GM21717 (cell line): Measurements from ENCODE around the gene VEZT.
"Not testable (repeated sequence)": the region's sequence is repeated elsewhere in the genome, so short reads cannot be mapped to it uniquely, and the experiment has no call there.

Experiments
- ATAC-seq: cut with Tn5 transposase; IDR thresholded peaks from one replicate; pipeline ENCODE4 v1.9.1; 2021; ENCODE audit warnings: mild to moderate bottlenecking, moderate library complexity; ENCODE audit not compliant: unreplicated experiment

Gene VEZT

DNA sequence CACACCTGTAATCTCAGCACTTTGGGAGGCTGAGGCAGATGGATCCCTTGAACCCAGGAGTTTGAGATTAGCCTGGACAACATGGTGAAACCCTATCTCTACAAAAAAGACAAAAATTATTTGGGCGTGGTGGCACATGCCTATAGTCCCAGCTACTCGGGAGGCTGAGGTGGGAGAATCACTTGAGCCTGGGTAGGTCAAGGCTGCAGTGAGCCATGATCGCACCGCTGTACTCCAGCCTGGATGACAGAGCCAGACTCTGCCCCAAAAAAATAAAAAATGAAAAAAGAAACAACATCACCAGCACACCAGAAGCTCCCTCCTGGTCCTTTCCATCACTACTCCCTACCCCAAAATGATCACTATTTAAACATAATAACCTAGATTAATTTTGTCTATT lies 2.6 kb downstream of the VEZT start:
- no peak for ATAC-seq

DNA sequence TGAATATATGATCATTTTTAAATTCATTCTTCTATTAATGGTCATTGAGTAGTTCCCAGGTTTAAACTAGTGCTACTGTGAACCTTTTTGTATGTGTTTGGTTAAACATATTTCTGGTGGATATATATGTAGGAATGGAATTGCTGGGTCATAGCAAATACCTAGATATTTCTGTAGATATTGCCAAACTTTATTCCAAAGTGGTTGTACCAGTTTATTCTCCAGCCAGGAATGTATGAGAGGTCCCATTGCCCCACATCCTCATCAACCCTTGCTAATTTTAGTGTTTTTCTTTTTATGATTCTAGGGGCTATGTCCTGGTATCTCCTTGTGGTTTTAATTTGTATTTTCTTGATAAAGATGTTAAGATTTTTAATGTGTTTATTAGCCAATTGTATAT lies 3.1 kb downstream of the VEZT start:
- no peak for ATAC-seq

GRCh38 chr12:95224202-95225170 lies 6.9 kb downstream of the VEZT start:
- no peak for ATAC-seq

- no peak for ATAC-seq
Measured at GRCh38 chr12:95225645-95226212, 8.1 kb downstream of the VEZT start.

DNA sequence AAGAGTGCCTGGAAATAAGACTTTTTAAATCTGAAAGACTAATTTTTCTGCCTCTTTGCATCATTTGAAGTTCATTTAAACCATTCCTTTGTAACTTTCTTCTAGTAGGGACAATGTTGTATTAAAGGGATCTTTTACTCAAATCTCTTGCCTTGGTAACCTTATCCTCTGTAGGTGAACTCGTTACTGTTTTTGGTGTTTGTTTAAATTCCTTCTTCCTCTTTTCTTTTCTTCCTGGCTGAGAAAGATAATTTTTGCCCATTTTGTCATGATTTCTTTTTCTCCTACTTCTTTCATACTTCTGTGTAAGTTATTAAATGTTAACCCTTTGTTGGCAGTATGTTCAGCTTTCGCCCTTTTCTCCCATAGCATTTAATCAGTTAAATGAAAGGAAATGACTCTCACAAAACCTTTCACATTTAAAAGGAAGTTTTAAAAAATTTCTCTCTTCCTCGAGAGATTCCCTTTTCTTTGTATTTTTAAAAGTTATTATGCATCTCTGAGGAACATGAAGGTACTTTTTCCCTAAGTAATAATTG lies 10.3 kb downstream of the VEZT start:
- no peak for ATAC-seq

GRCh38 chr12:95228617-95229016 lies 11.0 kb downstream of the VEZT start:
- no peak for ATAC-seq

GRCh38 chr12:95229636-95230035 lies 12.0 kb downstream of the VEZT start:
- no peak for ATAC-seq

DNA sequence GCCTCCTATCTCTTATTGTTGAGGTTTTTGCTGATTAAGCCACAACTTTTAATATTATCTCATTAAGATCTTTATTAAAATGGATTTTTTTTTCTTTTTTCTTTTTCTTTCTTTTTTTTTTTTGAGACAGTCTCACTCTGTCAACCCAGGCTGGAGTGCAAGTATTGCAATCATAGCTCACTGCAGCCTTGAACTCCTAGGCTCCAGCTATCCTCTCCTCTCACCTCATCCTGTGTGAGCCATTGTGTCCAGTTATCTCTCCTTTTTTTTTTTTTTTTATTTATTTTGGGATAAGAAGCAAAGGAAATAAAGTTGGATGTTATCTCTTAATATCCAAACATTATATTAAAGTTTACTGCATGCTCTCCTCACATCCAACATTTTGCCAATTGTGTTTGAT lies 12.7 kb downstream of the VEZT start:
- ATAC-seq, result no peak

DNA sequence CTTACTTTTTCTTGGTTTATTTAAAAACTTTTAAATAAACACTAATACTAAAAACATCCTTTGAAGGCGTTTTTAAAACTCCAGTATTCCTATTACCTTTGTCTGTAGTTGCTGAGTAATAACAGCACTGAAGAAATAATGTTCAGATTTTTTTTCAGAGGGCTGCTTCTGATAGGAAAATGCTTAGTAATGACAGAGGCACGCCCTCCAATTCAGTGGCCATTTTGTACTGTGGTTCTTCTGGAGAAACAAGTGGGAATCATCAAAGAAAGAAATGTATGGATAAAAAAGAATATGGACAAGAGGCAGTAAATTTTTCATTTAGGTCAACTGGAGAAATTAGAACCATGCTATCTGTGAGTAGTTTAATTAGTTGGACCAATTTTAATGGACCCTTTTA lies 13.6 kb downstream of the VEZT start:
- no peak for ATAC-seq

- ATAC-seq, result not testable (repeated sequence)
Measured at GRCh38 chr12:95234187-95234586, 16.6 kb downstream of the VEZT start.

- not testable (repeated sequence) for ATAC-seq
Measured at GRCh38 chr12:95235621-95236020, 18.0 kb downstream of the VEZT start.

GRCh38 chr12:95237315-95237714 lies 19.7 kb downstream of the VEZT start:
- no peak for ATAC-seq

GRCh38 chr12:95238150-95238549 lies 20.5 kb downstream of the VEZT start:
- ATAC-seq, result no peak

DNA sequence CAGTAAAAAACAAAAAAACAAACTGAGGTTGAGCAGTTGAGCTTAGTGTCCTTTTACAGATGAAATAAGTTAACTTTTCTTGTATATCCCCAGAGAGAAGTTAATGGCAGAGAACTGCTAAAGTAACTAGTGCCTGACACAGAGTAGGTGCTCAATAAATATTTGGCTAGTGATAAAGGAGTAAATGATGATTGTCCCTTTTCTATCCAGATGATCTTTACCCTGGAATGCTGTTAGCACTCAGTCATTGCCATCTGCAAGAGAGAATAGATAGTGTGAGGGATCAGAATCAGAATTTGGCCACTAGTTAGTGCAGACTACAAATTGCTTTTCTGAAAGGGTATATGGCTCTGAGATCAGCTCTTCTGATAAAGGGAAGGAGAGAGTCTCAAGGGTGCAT lies 21.6 kb downstream of the VEZT start:
- no peak for ATAC-seq

GRCh38 chr12:95239835-95240234 lies 22.2 kb downstream of the VEZT start:
- ATAC-seq, result not testable (repeated sequence)

- ATAC-seq, result no peak
Measured at GRCh38 chr12:95240556-95240955, 22.9 kb downstream of the VEZT start.

DNA sequence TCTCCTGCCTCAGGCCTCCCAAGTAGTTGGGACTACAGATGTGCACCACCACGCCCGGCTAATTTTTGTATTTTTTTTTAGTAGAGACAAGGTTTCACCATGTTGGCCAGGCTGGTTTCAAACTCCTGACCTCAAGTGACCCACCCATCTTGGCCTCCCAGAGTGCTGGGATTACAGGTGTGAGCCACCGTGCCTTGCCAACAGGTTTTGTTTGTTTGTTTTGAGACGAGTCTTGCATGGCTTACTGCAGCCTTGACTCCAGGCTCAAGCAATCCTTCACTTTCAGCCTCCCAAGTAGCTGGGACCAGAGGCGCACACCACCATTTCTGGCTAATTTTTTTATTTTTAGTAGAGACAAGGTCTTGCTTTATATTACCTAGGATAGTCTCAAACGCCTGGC lies 23.5 kb downstream of the VEZT start:
- not testable (repeated sequence) for ATAC-seq

- no peak for ATAC-seq
Measured at GRCh38 chr12:95241761-95242506, 24.3 kb downstream of the VEZT start.

DNA sequence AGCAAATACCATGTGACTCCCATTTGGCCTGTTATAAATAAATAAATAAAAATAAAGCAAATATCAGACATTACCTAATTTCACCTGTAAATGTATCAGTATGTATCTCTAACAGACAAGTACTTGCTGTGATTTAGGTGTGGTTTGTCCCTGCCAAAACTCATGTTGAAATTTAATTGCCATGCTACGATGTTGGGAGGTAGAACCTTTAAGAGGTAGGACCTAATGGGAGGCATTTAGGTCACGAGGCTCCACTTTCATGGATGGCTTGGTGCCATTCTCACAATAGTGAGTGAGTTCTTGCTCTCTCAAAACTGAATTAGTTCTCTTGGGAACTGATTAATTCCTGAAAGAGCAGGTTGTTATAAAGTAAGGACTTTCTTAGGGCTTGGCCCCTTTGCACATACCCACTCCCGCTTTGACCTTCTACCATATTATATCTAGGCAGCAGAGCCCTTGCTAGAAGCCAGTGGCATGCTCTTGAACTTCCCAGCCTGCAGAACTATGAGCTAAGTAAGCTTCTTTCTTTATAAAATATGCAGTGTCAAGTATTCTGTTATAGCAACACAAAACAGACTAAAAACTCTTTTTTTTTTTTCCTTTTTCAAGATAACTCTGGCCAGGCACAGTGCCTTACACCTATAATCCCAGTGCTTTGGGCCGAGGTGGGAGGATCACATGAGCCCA lies 26.0 kb downstream of the VEZT start:
- ATAC-seq, result no peak

DNA sequence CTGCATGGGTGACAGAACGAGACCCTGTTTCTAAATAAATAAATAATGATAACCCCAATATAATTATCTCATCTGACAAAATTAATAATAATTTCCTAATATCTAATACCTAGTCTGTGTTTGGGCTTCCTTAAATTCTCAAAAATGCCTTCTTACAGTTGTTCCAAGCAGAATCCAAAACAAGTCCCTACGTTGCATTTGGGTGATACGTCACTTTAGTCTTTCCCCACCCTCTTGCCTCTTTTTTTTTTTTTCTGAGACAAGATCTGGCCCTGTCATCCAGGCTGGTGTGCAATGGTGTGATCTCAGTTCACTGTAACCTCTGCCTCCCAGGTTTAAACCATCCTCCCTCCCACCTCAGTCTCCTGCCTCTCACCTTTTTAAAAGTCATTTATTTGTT lies 26.7 kb downstream of the VEZT start:
- no peak for ATAC-seq

GRCh38 chr12:95248095-95248494 lies 30.5 kb downstream of the VEZT start:
- no peak for ATAC-seq
